ENCODE data around the gene PLXNA4. TPM values are rescaled to one million over a fixed set of nuclear protein-coding genes. Genes with fewer than 3 reads are reported as not detected.
A peak's percentile ranks its signal among the peaks of the same experiment; 100 is the strongest.

Gene PLXNA4
- polyA plus RNA-seq, 3 donors, result 12.1 to 14.9 (median 14.6) TPM

DNA sequence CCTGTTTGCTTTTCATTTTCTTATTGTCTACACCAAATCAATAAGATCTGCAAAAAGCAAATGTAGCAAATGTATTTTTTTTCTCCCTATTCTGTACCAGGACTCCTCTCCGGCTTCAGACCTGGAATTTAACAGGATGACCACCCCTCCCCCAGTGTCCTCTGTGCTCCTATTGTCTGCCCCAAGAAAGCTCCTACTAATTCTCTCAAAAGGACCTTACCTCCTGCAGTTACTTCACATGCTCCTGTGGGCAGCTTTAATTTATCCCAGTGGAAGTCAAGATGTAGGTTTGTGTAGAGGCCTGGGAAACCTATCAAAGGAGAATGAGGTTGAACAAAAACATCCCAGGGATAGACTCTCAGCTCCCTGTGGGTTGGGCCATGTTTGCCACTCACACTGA lies 31.3 kb downstream of the PLXNA4 start:
- DNase-seq (ENCODE audit: extremely low read depth in 1 of 11, low read depth in 9 of 11, low spot score in 4 of 11), result no peak

GRCh38 chr7:132544025-132544424 lies 32.2 kb downstream of the PLXNA4 start:
- no peak for DNase-seq (ENCODE audit: extremely low read depth in 1 of 11, low read depth in 9 of 11, low spot score in 4 of 11)

- DNase-seq (ENCODE audit: extremely low read depth in 1 of 11, low read depth in 9 of 11, low spot score in 4 of 11), result no peak
Measured at GRCh38 chr7:132542895-132543294, 33.4 kb downstream of the PLXNA4 start.

GRCh38 chr7:132541656-132542055 lies 34.6 kb downstream of the PLXNA4 start:
- no peak for DNase-seq (ENCODE audit: extremely low read depth in 1 of 11, low read depth in 9 of 11, low spot score in 4 of 11)

GRCh38 chr7:132537456-132538145 lies 38.7 kb downstream of the PLXNA4 start:
- peak in 8 of 11 donors; percentile 10 to 46 (median 24) for DNase-seq (ENCODE audit: extremely low read depth in 1 of 11, low read depth in 9 of 11, low spot score in 4 of 11)

DNA sequence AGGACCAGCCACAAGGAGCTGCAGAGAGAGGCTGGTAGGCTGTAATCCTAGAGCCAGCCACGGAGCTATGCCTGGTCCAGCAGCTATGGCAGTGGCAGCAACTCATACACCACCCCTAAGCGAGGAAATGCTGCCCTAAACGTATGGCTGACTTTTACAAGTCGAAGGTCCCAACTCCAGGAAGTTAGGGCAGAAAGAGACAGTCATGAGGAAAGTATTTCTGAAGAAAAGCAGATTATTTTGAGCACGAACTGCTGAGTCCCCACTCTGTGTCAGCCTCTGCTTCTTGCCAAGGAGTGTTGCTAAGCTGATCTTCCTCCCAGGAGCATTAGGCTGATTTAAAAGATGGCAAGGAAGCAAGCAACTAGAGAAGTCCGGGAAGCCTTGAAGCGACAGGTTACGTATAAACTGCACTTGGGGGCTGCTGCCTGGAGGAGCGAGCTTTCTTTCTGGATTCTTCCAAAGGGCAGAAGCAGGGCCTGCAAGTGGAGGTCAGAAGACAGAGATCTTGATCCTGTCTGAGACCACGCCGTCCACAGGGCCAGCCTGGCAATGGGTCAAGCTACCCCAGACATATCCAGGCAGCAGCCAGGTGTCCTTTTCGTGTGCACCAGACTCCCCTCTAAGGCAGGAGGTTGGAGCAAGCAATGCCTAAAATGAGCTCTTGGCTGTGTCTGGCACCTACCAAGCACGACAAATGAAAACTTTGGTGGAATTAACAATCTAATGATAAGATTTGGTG lies 39.4 kb downstream of the PLXNA4 start:
- no peak for DNase-seq (ENCODE audit: extremely low read depth in 1 of 11, low read depth in 9 of 11, low spot score in 4 of 11)

- DNase-seq (ENCODE audit: extremely low read depth in 1 of 11, low read depth in 9 of 11, low spot score in 4 of 11), result no peak
Measured at GRCh38 chr7:132533916-132534315, 42.4 kb downstream of the PLXNA4 start.

DNA sequence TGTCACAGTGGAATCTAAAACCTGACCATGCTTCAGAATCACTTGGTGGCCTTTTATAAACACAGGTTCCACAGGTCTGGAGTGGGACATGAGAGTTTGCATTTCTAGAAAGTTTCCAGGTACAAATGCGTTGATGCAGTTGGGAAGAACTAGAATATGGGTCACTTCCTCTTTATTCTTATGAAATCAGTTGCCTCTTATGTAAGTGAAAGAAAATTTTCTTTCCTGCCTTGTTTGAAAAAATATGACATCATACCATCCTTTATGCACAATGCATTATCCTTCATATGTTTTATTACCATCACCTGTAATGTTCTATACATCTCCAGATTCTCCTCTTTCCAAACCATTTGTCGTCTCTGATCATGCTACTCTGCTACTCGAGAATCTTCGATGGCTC lies 44.0 kb downstream of the PLXNA4 start:
- DNase-seq (ENCODE audit: extremely low read depth in 1 of 11, low read depth in 9 of 11, low spot score in 4 of 11), result no peak

- DNase-seq (ENCODE audit: extremely low read depth in 1 of 11, low read depth in 9 of 11, low spot score in 4 of 11), result no peak
Measured at GRCh38 chr7:132531562-132531961, 44.7 kb downstream of the PLXNA4 start.

GRCh38 chr7:132528695-132529094 lies 47.6 kb downstream of the PLXNA4 start:
- no peak for DNase-seq (ENCODE audit: extremely low read depth in 1 of 11, low read depth in 9 of 11, low spot score in 4 of 11)

- DNase-seq (ENCODE audit: extremely low read depth in 1 of 11, low read depth in 9 of 11, low spot score in 4 of 11), result no peak
Measured at GRCh38 chr7:132527467-132528410, 48.5 kb downstream of the PLXNA4 start.

- no peak for DNase-seq (ENCODE audit: extremely low read depth in 1 of 11, low read depth in 9 of 11, low spot score in 4 of 11)
Measured at GRCh38 chr7:132526111-132526740, 50.0 kb downstream of the PLXNA4 start.

DNA sequence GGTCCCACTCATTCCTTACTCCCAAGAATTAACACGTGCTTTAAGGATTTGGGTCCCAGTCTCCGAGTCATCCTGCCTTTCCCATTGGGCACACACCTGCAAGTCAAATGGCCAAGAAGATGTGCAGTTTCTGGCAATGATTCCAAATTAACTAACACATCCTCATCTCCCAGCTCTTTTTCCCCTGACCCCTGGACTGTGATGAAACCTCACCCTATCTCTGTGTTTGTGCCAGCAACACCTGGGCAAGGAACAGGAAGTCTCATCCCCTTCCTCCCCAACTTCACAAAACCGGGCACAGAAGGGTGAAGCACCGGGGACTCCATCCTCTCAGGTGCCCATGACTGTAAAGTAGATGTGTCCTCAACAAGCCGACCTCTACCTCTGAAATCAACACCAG lies 54.8 kb downstream of the PLXNA4 start:
- no peak for DNase-seq (ENCODE audit: extremely low read depth in 1 of 11, low read depth in 9 of 11, low spot score in 4 of 11)

DNA sequence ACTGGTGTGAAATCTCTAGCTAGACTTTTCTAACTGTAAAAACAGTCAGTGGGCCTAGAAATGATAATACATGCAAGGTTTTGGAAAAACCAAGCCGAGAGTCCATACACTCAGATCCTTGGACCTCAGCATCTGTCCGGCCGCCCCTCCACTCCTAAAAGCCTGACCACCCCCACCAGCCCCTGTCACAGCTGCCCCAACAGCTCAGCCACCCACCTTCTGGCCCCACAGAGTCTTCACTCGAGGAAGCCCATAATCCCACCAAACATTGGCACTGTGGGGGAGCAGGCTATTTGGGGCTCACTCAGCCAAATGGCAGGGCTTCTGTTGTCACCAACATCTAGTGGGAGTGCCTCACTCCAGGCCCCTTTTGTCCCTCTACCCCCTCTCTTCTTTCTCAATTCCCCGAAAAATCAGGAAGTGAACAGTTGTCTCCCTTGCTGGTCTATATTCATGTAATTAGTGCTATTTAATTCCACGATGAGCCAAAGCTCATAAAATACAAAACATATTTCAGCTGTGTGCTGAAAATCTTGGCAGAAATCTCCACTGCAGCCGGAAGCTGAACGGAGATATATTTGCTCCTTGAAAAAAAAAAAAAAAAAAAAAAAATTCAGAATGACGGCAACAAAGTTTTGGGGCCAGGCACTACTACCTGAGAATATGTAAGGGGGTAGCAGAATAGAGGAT lies 55.5 kb downstream of the PLXNA4 start:
- DNase-seq (ENCODE audit: extremely low read depth in 1 of 11, low read depth in 9 of 11, low spot score in 4 of 11), result peak in 3 of 11 donors; percentile 19 to 51 (median 39)

GRCh38 chr7:132519936-132520335 lies 56.3 kb downstream of the PLXNA4 start:
- no peak for DNase-seq (ENCODE audit: extremely low read depth in 1 of 11, low read depth in 9 of 11, low spot score in 4 of 11)

- DNase-seq (ENCODE audit: extremely low read depth in 1 of 11, low read depth in 9 of 11, low spot score in 4 of 11), result no peak
Measured at GRCh38 chr7:132518839-132519173, 57.5 kb downstream of the PLXNA4 start.

DNA sequence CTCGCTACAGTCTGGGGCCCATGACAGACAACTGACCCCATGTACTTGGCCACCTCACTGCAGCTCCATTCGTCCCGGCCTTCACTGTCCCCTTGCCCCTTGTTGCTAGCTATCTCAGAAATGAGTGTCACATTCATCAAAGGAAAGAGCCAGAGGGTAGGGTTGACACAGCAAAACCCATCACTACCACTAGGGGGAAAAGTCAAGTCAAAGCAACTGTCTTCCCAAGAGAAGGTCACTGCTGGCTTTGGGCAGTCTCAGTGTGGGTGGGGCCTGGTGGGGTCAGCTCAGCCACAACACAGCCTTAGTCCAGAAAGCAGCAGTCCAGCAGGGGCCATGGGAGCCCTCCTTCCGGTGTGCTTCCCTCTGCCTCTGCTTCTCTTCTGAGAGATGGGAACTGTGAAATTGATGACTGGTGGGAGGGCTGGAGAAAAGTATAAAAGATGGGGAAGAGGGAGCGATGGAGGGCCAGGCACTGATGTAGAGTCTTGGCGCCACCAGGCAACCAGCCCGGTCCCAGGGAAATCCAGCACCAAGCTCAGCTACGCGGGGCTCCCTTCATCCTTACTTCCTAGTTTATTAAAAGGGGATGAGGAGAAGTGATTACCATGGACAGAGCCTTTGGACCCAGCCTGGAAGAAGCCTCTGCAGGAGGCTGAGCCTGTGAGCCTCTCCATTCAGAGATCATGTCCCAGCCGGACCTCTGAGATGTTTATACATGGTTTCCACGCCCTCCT lies 58.0 kb downstream of the PLXNA4 start:
- no peak for DNase-seq (ENCODE audit: extremely low read depth in 1 of 11, low read depth in 9 of 11, low spot score in 4 of 11)

Data from renal cortex interstitium (tissue), 11 donors.